ENCODE data around the gene COX7A2. TPM values are rescaled to one million over a fixed set of nuclear protein-coding genes. Genes with fewer than 3 reads are reported as not detected.

The COX7A2 gene
- total and polyA plus RNA-seq, 3 donors from 2014 or later = 154 to 1,268 (median 167) TPM

GRCh38 chr6:75188221-75188925, 55.2 kb downstream of the COX7A2 start:
- 77 to 81% methylated on average over 3 of the region's 3 CpGs for WGBS, 2 donors
- no peak for TF ChIP-seq CTCF (IDR thresholded peaks at IDR 0.05)
- no peak for TF ChIP-seq POLR2A (IDR thresholded peaks at IDR 0.05)
- H3K4me1 ChIP-seq = no peaks in the 10 kb centered on the region
- H3K4me3 ChIP-seq = no peak overlapping the region
- no peak for DNase-seq
- H3K27me3 ChIP-seq = no peaks in the 10 kb centered on the region
- H3K36me3 ChIP-seq (ENCODE audit: low read depth, missing control alignments) = no peaks in the 10 kb centered on the region
- intact Hi-C loops (cut with DNase I; ENCODE audit: low total_unique reads) = no loop called here
- no peaks in the 10 kb centered on the region for H3K9me3 ChIP-seq
- no peak overlapping the region for H3K27ac ChIP-seq

Other genes starting within 250 kb of the COX7A2 start
- gene COL12A1, start 37.7 kb downstream of the COX7A2 start, total RNA-seq = 10 to 100 TPM; 11.4 to 13.6 TPM
- gene COL12A1, start 37.7 kb downstream of the COX7A2 start, polyA plus RNA-seq (ENCODE audit: insufficient read depth, low read depth, low replicate concordance) = 27.3 TPM
- gene TMEM30A, start 41.0 kb upstream of the COX7A2 start, total RNA-seq = 10 to 100 TPM; 53.8 to 57.4 TPM
- 52.7 TPM for gene TMEM30A, start 41.0 kb upstream of the COX7A2 start, polyA plus RNA-seq (ENCODE audit: insufficient read depth, low read depth, low replicate concordance)
- gene FILIP1, start 250.0 kb upstream of the COX7A2 start, total RNA-seq = 1 to 10 TPM; 2.7 to 3.1 TPM
- 2.0 TPM for gene FILIP1, start 250.0 kb upstream of the COX7A2 start, polyA plus RNA-seq (ENCODE audit: insufficient read depth, low read depth, low replicate concordance)